Heart left ventricle (tissue), 13 donors: ENCODE data around the gene CCDC178.

Experiments used
- CTCF ChIP-seq, 12 donors: fragments of 200-600 bp; sonication (generic) in 4 of 12; IDR thresholded peaks; one replicate each; pipeline versions ENCODE4 v1.5.0 to v1.8.0; 2018 to 2022; ENCODE audit warnings: antibody characterized with exemption in 12 of 12, mild to moderate bottlenecking in 5 of 12
- POLR2A ChIP-seq, 2 donors: fragments of 450-650 bp; IDR thresholded peaks; one replicate each; pipeline ENCODE4 v1.6.1; 2017; ENCODE audit warnings: antibody characterized with exemption in 2 of 2, mild to moderate bottlenecking in 2 of 2, moderate library complexity in 2 of 2
- donor health status: ischemic (EF 13 %, LVEDD 7.1; RV severe dilation, severe dysfunction).
- donor health status: DM: no; HTN: yes; CAD: no.
- donor health status: DM: no; HTN: no; CAD: no.
- donor health status: ischemic (EF 25% LVEDD 6.9; RV normal size, moderate dysfunction).
- donor health status: ischemic (EF 25% LVEDD 5.7; RV mildly dilated, moderate dysfunction).
- donor health status: ischemic (EF 35%, LVEDD 5.7; RV mildly dilated, moderate dysfunction).
- donor health status: nonischemic (EF 11% LVEDD 7.7; RV severe dilation, severe dysfunction).
- donor health status: DM: yes; HTN: yes; CAD: no.
- donor health status: PGD.
- donor health status: ischemic (EF 29% LVEDD 5.4; RV normal size, mild dysfunction).
- donor health status: nonischemic (EF 23%, LVEDD 6.1; RV moderate dilation, normal function).

DNA sequence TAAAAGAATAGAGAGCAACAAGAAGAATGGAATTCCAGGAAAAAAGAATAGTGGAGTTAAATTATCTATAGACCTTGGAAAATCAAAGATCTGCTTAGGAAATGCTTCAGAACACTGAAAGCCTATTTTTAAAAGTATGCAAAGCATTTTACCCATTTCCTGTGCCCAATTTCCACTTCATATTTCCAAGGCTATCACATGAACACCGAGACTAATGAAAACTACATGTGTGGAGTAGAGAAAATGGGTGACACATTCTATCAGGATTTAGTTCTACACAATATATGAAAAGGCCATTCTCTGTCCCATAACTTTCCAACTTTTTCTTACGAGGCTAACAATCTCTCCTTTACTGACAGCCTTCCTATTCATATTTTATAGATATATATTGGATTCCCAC, 279.4 kb downstream of the CCDC178 start:
- TF ChIP-seq CTCF (IDR thresholded peaks at IDR 0.05) (no peak), POLR2A (IDR thresholded peaks at IDR 0.05) (no peak)
